ENCODE measurements around the gene TESK2. TPM values are rescaled to one million over a fixed set of nuclear protein-coding genes. Genes with fewer than 3 reads are reported as not detected.

Gene TESK2
- total and polyA plus RNA-seq, 2 experiments from 2014 or later, result 1.1 to 1.5 TPM

DNA sequence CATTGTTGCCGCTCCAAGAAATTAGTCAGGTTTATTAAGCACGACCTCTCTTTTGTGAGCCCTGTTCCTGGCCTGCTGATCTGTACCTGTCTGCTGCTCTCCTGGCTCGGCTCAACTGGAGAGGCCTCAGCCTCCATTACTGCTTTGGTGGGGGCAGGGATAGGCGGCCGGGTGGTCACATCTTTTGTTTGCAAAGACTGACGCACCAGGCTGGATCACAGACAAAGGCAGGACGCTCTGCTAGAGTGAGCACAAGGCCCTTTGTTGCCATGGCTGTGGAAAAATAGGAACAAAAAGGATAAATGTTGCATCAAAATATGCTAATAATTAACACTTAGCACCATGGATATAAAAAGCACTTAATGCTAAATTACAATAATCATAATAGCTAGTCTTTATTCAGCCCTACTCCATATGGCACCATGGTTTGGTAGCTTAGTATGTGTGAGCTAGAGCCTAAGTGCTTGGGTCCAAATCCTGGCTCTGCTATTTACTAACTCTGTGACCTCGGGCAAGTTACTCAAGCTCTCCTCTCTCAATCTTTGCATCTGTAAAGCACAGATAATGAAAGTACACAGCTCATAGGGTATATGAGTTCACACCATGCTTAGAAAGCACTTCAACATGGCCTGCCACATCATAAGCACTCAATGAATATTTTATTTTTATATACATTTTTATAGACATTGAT lies 193.2 kb downstream of the TESK2 start:
- no peak for DNase-seq
- no peaks in the 10 kb centered on the region for H3K79me2 ChIP-seq (ENCODE audit: insufficient read depth)
- H3K9me3 ChIP-seq (ENCODE audit: low read depth), result no peaks in the 10 kb centered on the region
- H3K9me2 ChIP-seq (ENCODE audit: insufficient read depth), result no peaks in the 10 kb centered on the region
- H4K20me1 ChIP-seq (ENCODE audit: insufficient read depth), result no peaks in the 10 kb centered on the region
- no peaks in the 10 kb centered on the region for H3K36me3 ChIP-seq (ENCODE audit: low read depth)
- TF ChIP-seq EZH2 (IDR thresholded peaks at IDR 0.05; ENCODE audit: insufficient read depth, poor library complexity, severe bottlenecking) (no peak), EZH2phosphoT487 (IDR thresholded peaks at IDR 0.05; ENCODE audit: insufficient read depth, low read depth) (no peak)
- WGBS, 2 experiments (ENCODE audit: low coverage in 1 of 2, low lambda C conversion rate in 2 of 2, missing lambda C conversion rate in 2 of 2), result 66 to 70% methylated on average over 8 of the region's 8 CpGs
- H3K4me2 ChIP-seq (ENCODE audit: unreplicated experiment), result no peak overlapping the region
- H2AFZ ChIP-seq, result no peak overlapping the region
- peaks cover 7% of the 10 kb centered on the region; the same call in 1 of the 2 replicates for H3F3A ChIP-seq (ENCODE audit: insufficient read depth)
- no peak overlapping the region for H3K9ac ChIP-seq
- H3K27me3 ChIP-seq (replicated peaks; ENCODE audit: insufficient read depth), result no peaks in the 10 kb centered on the region
- no peak overlapping the region for H3K27ac ChIP-seq
- no peaks in the 10 kb centered on the region for H3K4me1 ChIP-seq (ENCODE audit: insufficient read depth)
- in situ Hi-C loops (cut with MboI), result loop anchor here (5.0 kb wide), 1 partner anchor 281 kb away; no protein-coding TSS in a partner anchor
- no peak overlapping the region for H3K4me3 ChIP-seq

Other genes with a start within 250 kb of the TESK2 start
- gene HPDL, start 164.3 kb downstream of the TESK2 start, total RNA-seq (2014; rRNA removed; shearing (Covaris generic)), result 3.7 TPM in 2 replicates
- 1.2 and 1.4 TPM in 2 replicates for gene HPDL, start 164.3 kb downstream of the TESK2 start, polyA plus RNA-seq (2016; fragmentation: Nextera tagmentation; extraction: Ambion mirVana)
- 10.4 and 15.3 TPM in 2 replicates for gene TOE1, start 151.0 kb downstream of the TESK2 start, total RNA-seq (2014; rRNA removed; shearing (Covaris generic))
- 8.2 and 8.4 TPM in 2 replicates for gene TOE1, start 151.0 kb downstream of the TESK2 start, polyA plus RNA-seq (2016; fragmentation: Nextera tagmentation; extraction: Ambion mirVana)
- gene MUTYH, start 150.7 kb downstream of the TESK2 start, total RNA-seq (2014; rRNA removed; shearing (Covaris generic)), result 14.5 and 15.0 TPM in 2 replicates
- 10.0 and 10.6 TPM in 2 replicates for gene MUTYH, start 150.7 kb downstream of the TESK2 start, polyA plus RNA-seq (2016; fragmentation: Nextera tagmentation; extraction: Ambion mirVana)
- 0.76 and 1.4 TPM in 2 replicates for gene CCDC163, start 8.9 kb upstream of the TESK2 start, total RNA-seq (2014; rRNA removed; shearing (Covaris generic))
- gene CCDC163, start 8.9 kb upstream of the TESK2 start, polyA plus RNA-seq (2016; fragmentation: Nextera tagmentation; extraction: Ambion mirVana), result 1.8 TPM in 2 replicates
- gene MMACHC, start 9.1 kb upstream of the TESK2 start, total RNA-seq (2014; rRNA removed; shearing (Covaris generic)), result 2.8 and 12.9 TPM in 2 replicates
- gene MMACHC, start 9.1 kb upstream of the TESK2 start, polyA plus RNA-seq (2016; fragmentation: Nextera tagmentation; extraction: Ambion mirVana), result 4.4 and 4.5 TPM in 2 replicates
- 462 and 474 TPM in 2 replicates for gene PRDX1, start 30.7 kb upstream of the TESK2 start, total RNA-seq (2014; rRNA removed; shearing (Covaris generic))
- gene PRDX1, start 30.7 kb upstream of the TESK2 start, polyA plus RNA-seq (2016; fragmentation: Nextera tagmentation; extraction: Ambion mirVana), result 759 and 775 TPM in 2 replicates
- 76.3 and 86.9 TPM in 2 replicates for gene AKR1A1, start 59.7 kb upstream of the TESK2 start, total RNA-seq (2014; rRNA removed; shearing (Covaris generic))
- gene AKR1A1, start 59.7 kb upstream of the TESK2 start, polyA plus RNA-seq (2016; fragmentation: Nextera tagmentation; extraction: Ambion mirVana), result 106 and 108 TPM in 2 replicates
- gene NASP, start 92.9 kb upstream of the TESK2 start, total RNA-seq (2014; rRNA removed; shearing (Covaris generic)), result 30.3 and 37.3 TPM in 2 replicates
- 38.2 and 39.1 TPM in 2 replicates for gene NASP, start 92.9 kb upstream of the TESK2 start, polyA plus RNA-seq (2016; fragmentation: Nextera tagmentation; extraction: Ambion mirVana)
- 0.76 and 1.4 TPM in 2 replicates for gene CCDC17, start 132.9 kb upstream of the TESK2 start, total RNA-seq (2014; rRNA removed; shearing (Covaris generic))
- 0.25 TPM in 1 of 2 replicates, not detected in the other for gene CCDC17, start 132.9 kb upstream of the TESK2 start, polyA plus RNA-seq (2016; fragmentation: Nextera tagmentation; extraction: Ambion mirVana)
- 85.6 and 125 TPM in 2 replicates for gene GPBP1L1, start 195.4 kb upstream of the TESK2 start, total RNA-seq (2014; rRNA removed; shearing (Covaris generic))
- gene GPBP1L1, start 195.4 kb upstream of the TESK2 start, polyA plus RNA-seq (2016; fragmentation: Nextera tagmentation; extraction: Ambion mirVana), result 60.9 and 69.3 TPM in 2 replicates
- gene TMEM69, start 197.0 kb upstream of the TESK2 start, total RNA-seq (2014; rRNA removed; shearing (Covaris generic)), result 7.8 and 30.3 TPM in 2 replicates
- 34.1 and 35.2 TPM in 2 replicates for gene TMEM69, start 197.0 kb upstream of the TESK2 start, polyA plus RNA-seq (2016; fragmentation: Nextera tagmentation; extraction: Ambion mirVana)

All from GM23248 (cell line).